ENCODE measurements around the gene CYTH3.

GRCh38 chr7:6156734-6157133, 115.7 kb downstream of the CYTH3 start:
- TF ChIP-seq ZNF140 (CRISPR knock-in tag; IDR thresholded peaks at IDR 0.05) (no peak), CTCF (IDR thresholded peaks at IDR 0.05 in 2 of 3, conservative IDR thresholded peaks at IDR 0.05 in 1 of 3; ENCODE audit: insufficient read depth in 2 of 3, low read depth in 1 of 3, low read length in 3 of 3) (no peak), RAD21 (CRISPR knock-in tag; conservative IDR thresholded peaks at IDR 0.05 in 1 of 2, IDR thresholded peaks at IDR 0.05 in 1 of 2) (no peak), POLR2A (conservative IDR thresholded peaks at IDR 0.05) (no peak), OTX1 (CRISPR knock-in tag; IDR thresholded peaks at IDR 0.05) (no peak), RB1 (IDR thresholded peaks at IDR 0.05; ENCODE audit: low read depth) (no peak)
- TF ChIP-seq, protein P1, sequence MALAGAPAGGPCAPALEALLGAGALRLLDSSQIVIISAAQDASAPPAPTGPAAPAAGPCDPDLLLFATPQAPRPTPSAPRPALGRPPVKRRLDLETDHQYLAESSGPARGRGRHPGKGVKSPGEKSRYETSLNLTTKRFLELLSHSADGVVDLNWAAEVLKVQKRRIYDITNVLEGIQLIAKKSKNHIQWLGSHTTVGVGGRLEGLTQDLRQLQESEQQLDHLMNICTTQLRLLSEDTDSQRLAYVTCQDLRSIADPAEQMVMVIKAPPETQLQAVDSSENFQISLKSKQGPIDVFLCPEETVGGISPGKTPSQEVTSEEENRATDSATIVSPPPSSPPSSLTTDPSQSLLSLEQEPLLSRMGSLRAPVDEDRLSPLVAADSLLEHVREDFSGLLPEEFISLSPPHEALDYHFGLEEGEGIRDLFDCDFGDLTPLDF (CRISPR knock-in tag; IDR thresholded peaks at IDR 0.05), result no peak
- TF ChIP-seq, protein P2, sequence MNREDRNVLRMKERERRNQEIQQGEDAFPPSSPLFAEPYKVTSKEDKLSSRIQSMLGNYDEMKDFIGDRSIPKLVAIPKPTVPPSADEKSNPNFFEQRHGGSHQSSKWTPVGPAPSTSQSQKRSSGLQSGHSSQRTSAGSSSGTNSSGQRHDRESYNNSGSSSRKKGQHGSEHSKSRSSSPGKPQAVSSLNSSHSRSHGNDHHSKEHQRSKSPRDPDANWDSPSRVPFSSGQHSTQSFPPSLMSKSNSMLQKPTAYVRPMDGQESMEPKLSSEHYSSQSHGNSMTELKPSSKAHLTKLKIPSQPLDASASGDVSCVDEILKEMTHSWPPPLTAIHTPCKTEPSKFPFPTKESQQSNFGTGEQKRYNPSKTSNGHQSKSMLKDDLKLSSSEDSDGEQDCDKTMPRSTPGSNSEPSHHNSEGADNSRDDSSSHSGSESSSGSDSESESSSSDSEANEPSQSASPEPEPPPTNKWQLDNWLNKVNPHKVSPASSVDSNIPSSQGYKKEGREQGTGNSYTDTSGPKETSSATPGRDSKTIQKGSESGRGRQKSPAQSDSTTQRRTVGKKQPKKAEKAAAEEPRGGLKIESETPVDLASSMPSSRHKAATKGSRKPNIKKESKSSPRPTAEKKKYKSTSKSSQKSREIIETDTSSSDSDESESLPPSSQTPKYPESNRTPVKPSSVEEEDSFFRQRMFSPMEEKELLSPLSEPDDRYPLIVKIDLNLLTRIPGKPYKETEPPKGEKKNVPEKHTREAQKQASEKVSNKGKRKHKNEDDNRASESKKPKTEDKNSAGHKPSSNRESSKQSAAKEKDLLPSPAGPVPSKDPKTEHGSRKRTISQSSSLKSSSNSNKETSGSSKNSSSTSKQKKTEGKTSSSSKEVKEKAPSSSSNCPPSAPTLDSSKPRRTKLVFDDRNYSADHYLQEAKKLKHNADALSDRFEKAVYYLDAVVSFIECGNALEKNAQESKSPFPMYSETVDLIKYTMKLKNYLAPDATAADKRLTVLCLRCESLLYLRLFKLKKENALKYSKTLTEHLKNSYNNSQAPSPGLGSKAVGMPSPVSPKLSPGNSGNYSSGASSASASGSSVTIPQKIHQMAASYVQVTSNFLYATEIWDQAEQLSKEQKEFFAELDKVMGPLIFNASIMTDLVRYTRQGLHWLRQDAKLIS (CRISPR knock-in tag; IDR thresholded peaks at IDR 0.05), result no peak

Data from K562 (cell line).